Endothelial cell of umbilical vein (primary cell): ENCODE results near the gene LENEP. TPM values are rescaled to one million over a fixed set of nuclear protein-coding genes. Genes with fewer than 3 reads are reported as not detected.
A peak's percentile ranks its signal among the peaks of the same experiment; 100 is the strongest.

ENCODE experiments used
- BruUV-seq: library from RNA; stranded (reverse); fragments of 400-500 nt; replicated peaks from 2 replicates; lab custom pipeline; 2021; lab: Mats Ljungman, UMichigan
- CTCF ChIA-PET: fragments of 300-600, 350-600 bp; sonication (Branson Sonifier 250); formaldehyde crosslinking; loops from one replicate; lab custom pipeline; 2021; ENCODE audit warnings: antibody characterized with exemption, inconsistent platforms; lab: Charles Lee
- POLR2A ChIA-PET: fragments of 300-600, 350-600 bp; sonication (Branson Sonifier 250); formaldehyde crosslinking; loops from one replicate; lab custom pipeline; 2021; ENCODE audit warnings: antibody characterized with exemption, inconsistent platforms; lab: Charles Lee
- DNase-seq: peaks from one replicate; pipeline ENCODE4 v3.0.0-alpha.2; 2011; ENCODE audit warnings: low read depth, low spot score
- FAIRE-seq: peaks from 2 replicates; lab custom pipeline; 2011; peaks lifted over from hg19 to GRCh38; lab: Jason Lieb, UNC
- H2AFZ ChIP-seq: 2 replicates; pipeline ENCODE4 v1.6.0; 2012; ENCODE audit warnings: low read depth, low read length, control low read depth, inconsistent platforms
- H3K27ac ChIP-seq: 2 replicates; pipeline ENCODE4 v1.5.1; 2011; ENCODE audit warnings: low read depth, mild to moderate bottlenecking, control low read depth, low read length, moderate library complexity; ENCODE audit not compliant: insufficient read depth
- H3K27me3 ChIP-seq, 2 experiments: 2 replicates each; pipeline versions ENCODE4 v1.6.0 to v1.6.1; 2011; ENCODE audit warnings: low read length in 2 of 2, mixed read lengths in 1 of 2; ENCODE audit not compliant: control insufficient read depth in 2 of 2, insufficient read depth in 2 of 2
- H3K36me3 ChIP-seq, 2 experiments: 2 replicates in 1 of 2; 3 replicates in 1 of 2; pipeline ENCODE4 v1.5.1; 2011; ENCODE audit warnings: low read length in 2 of 2, mild to moderate bottlenecking in 1 of 2, moderate library complexity in 1 of 2; ENCODE audit not compliant: control insufficient read depth in 2 of 2, insufficient read depth in 2 of 2; ENCODE audit errors: extremely low read depth in 1 of 2
- H3K4me1 ChIP-seq: 3 replicates; pipeline ENCODE4 v1.5.1; 2011; ENCODE audit warnings: mild to moderate bottlenecking, low read length; ENCODE audit not compliant: control insufficient read depth, insufficient read depth; ENCODE audit errors: extremely low read depth
- H3K4me2 ChIP-seq: 2 replicates; pipeline ENCODE4 v1.6.1; 2011; ENCODE audit warnings: low read length, control low read depth, mixed read lengths; ENCODE audit not compliant: insufficient read depth
- H3K4me3 ChIP-seq, 3 experiments: fragments of 200-600 bp in 1 of 3; sonication (generic), shearing (Covaris generic) in 1 of 3; replicated peaks in 1 of 3; 2 replicates each; pipeline ENCODE4 v1.5.1; 2011 to 2016; ENCODE audit warnings: control low read depth in 3 of 3, low read length in 3 of 3, mild to moderate bottlenecking in 2 of 3, inconsistent platforms in 1 of 3, low read depth in 1 of 3, moderate library complexity in 1 of 3; ENCODE audit not compliant: insufficient read depth in 1 of 3
- H3K79me2 ChIP-seq: 2 replicates; pipeline ENCODE4 v1.6.0; 2012; ENCODE audit warnings: low read length, inconsistent platforms; ENCODE audit not compliant: control insufficient read depth, insufficient read depth
- H3K9ac ChIP-seq: replicated peaks from 2 replicates; pipeline ENCODE3; 2011; ENCODE audit warnings: low read length, control low read depth; ENCODE audit not compliant: insufficient read depth; ENCODE audit errors: extremely low read depth
- H3K9me1 ChIP-seq: replicated peaks from 3 replicates; pipeline ENCODE4 v1.6.0; 2011; ENCODE audit warnings: mild to moderate bottlenecking, low read length; ENCODE audit not compliant: control insufficient read depth, insufficient read depth; ENCODE audit errors: extremely low read depth
- H3K9me3 ChIP-seq: replicated peaks from 2 replicates; pipeline ENCODE4 v1.5.1; 2012; ENCODE audit warnings: low read length, inconsistent platforms; ENCODE audit not compliant: control insufficient read depth, insufficient read depth
- H4K20me1 ChIP-seq: replicated peaks from 2 replicates; pipeline ENCODE3; 2011; ENCODE audit warnings: mild to moderate bottlenecking, low read length; ENCODE audit not compliant: control insufficient read depth, insufficient read depth; ENCODE audit errors: extremely low read depth
- CTCF ChIP-seq, 2 donors: IDR thresholded peaks; 1 replicate in 1 of 2; 2 replicates in 1 of 2; pipeline ENCODE4 v1.5.1; 2011; ENCODE audit warnings: low read length in 2 of 2, mild to moderate bottlenecking in 2 of 2, moderate library complexity in 2 of 2, control low read depth in 1 of 2, inconsistent platforms in 1 of 2, low read depth in 1 of 2; ENCODE audit not compliant: insufficient read depth in 1 of 2; ENCODE audit errors: extremely low read depth in 1 of 2
- EZH2 ChIP-seq: IDR thresholded peaks from 2 replicates; pipeline ENCODE4 v1.6.1; 2012; ENCODE audit warnings: borderline replicate concordance, low read depth, mild to moderate bottlenecking, moderate library complexity, low read length, inconsistent platforms; ENCODE audit not compliant: severe bottlenecking
- FOS ChIP-seq: IDR thresholded peaks from 2 replicates; pipeline ENCODE4 v1.6.1; 2011; ENCODE audit warnings: mild to moderate bottlenecking, low read length, moderate library complexity, borderline replicate concordance; ENCODE audit not compliant: insufficient read depth
- GATA2 ChIP-seq: IDR thresholded peaks from 2 replicates; pipeline ENCODE4 v1.7.0; 2011; ENCODE audit warnings: low read depth, mild to moderate bottlenecking, moderate library complexity, mixed read lengths, low read length; ENCODE audit not compliant: insufficient read length, insufficient read depth
- JUN ChIP-seq: IDR thresholded peaks from 2 replicates; pipeline ENCODE4 v1.6.1; 2011; ENCODE audit warnings: borderline replicate concordance, low read depth; ENCODE audit not compliant: insufficient read length, insufficient read depth
- MAX ChIP-seq: IDR thresholded peaks from 2 replicates; pipeline ENCODE4 v1.6.1; 2011; ENCODE audit not compliant: insufficient read depth, insufficient read length
- MYC ChIP-seq: IDR thresholded peaks from one replicate; pipeline ENCODE4 v1.6.1; 2011; ENCODE audit warnings: mild to moderate bottlenecking, low read depth, low read length
- POLR2A ChIP-seq: IDR thresholded peaks from 2 replicates; pipeline ENCODE4 v1.6.1; 2012; ENCODE audit warnings: low read depth, mild to moderate bottlenecking, control low read depth, low read length
- POLR2AphosphoS5 ChIP-seq: IDR thresholded peaks from 2 replicates; pipeline ENCODE4 v1.6.1; 2012; ENCODE audit warnings: low read depth, mild to moderate bottlenecking, control low read depth, low read length, moderate library complexity; ENCODE audit not compliant: insufficient read depth
- dilution Hi-C: fragments of 300-500 bp; cut with MboI; formaldehyde crosslinking; loops from one replicate; pipeline ENCODE4 v1.15.0; 2019; ENCODE audit warnings: low sequenced_read_pairs; ENCODE audit not compliant: extremely low pct_ligation_motif_present
- intact Hi-C: fragments of 100-400 bp; cut with micrococcal nuclease; formaldehyde crosslinking; loops from one replicate; pipeline ENCODE4 v1.10.0; 2022
- polyA plus RNA-seq, 4 experiments: library from polyadenylated mRNA; depleted of rRNA in 3 of 4; stranded (reverse) in 3 of 4; unstranded in 1 of 4; fragments of >200 nt; gene quantifications; 2 replicates each; pipeline versions ENCODE4 v1.2.1 to v1.2.3, GENCODE V29; 2011 to 2012; ENCODE audit warnings: missing spikeins in 1 of 4
- total RNA-seq: library from RNA; stranded (reverse); gene quantifications from 2 replicates; pipeline ENCODE4 v1.2.3, GENCODE V29; 2021

Gene LENEP
- total and polyA plus RNA-seq, 2 donors (not counting 3 experiments of a cell fraction or from before 2014, with no cell fraction given), result 0.64 TPM; not detected in 1

- dilution Hi-C loops (no loop called here), intact Hi-C loops (loop anchor here (1.0 to 5.0 kb wide), 6 partner anchors 15 to 460 kb away; partner anchors contain the start of genes CKS1B, PYGO2, UBE2Q1 and ZBTB7B)
- TF ChIP-seq EZH2 (no peak), GATA2 (no peak), JUN (no peak), MYC (no peak), CTCF (IDR thresholded peaks at IDR 0.05; ENCODE audit: extremely low read depth in 1 of 2, insufficient read depth in 1 of 2, low read depth in 1 of 2, low read length in 2 of 2) (peak; percentile 100), POLR2AphosphoS5 (peak; percentile 78), FOS (peak; percentile 45), MAX (peak; percentile 35), POLR2A (peak; percentile 57)
- H3K36me3 ChIP-seq, result peaks cover 0 to 19% of the 10 kb centered on the region in 2 experiments
- peak overlapping the region; percentile 36 for H3K27ac ChIP-seq
- peaks cover 9% of the 10 kb centered on the region for H3K4me1 ChIP-seq
- TSS peak; percentile 12 for BruUV-seq
- ChIA-PET POLR2A (interaction anchor here (1.0 to 1.4 kb wide), 3 partner anchors 21 to 46 kb away, joined by 3 read pairs; partner anchors contain the start of genes LENEP and SHC1), CTCF (interaction anchor here (0.6 to 6.4 kb wide), 50 partner anchors 9 to 598 kb away, joined by 3 to 87 read pairs (median 6); partner anchors contain the start of genes ADAM15, DCST1, DCST2 and FLAD1)
- peak overlapping the region; percentile 34 for H3K9ac ChIP-seq
- no peaks in the 10 kb centered on the region for H3K79me2 ChIP-seq
- H3K9me3 ChIP-seq, result no peaks in the 10 kb centered on the region
- H3K4me2 ChIP-seq, result peak overlapping the region; percentile 22
- FAIRE-seq, result peak; percentile 90
- no peaks in the 10 kb centered on the region for H3K27me3 ChIP-seq
- H3K9me1 ChIP-seq, result no peaks in the 10 kb centered on the region
- peak; percentile 95 for DNase-seq
- no peaks in the 10 kb centered on the region for H4K20me1 ChIP-seq
- H2AFZ ChIP-seq, result peak overlapping the region; percentile 30
- peak overlapping the region in 1 of 3 experiments; percentile 39 for H3K4me3 ChIP-seq
These were observed 23.9 kb downstream of the LENEP start for GRCh38 chr1:155017041-155017945.
